PC-9 (cell line): ENCODE data around the gene KIAA0513. TPM values are rescaled to one million over a fixed set of nuclear protein-coding genes. Genes with fewer than 3 reads are reported as not detected.
"Not testable (repeated sequence)": the region's sequence is repeated elsewhere in the genome, so short reads cannot be mapped to it uniquely, and the experiment has no call there.

Experiments
- BruUV-seq: library from RNA; stranded (reverse); fragments of 400-500 nt; replicated peaks from 2 replicates; lab custom pipeline; 2021; lab: Mats Ljungman, UMichigan
- CTCF ChIA-PET: fragments of 300-600 bp; sonication (Branson Sonifier 250); formaldehyde crosslinking; loops from one replicate; lab custom pipeline; 2022; ENCODE audit warnings: antibody characterized with exemption; lab: Charles Lee
- POLR2A ChIA-PET: fragments of 300-600 bp; sonication (Branson Sonifier 250); formaldehyde crosslinking; loops from one replicate; lab custom pipeline; 2022; ENCODE audit warnings: antibody characterized with exemption; ENCODE audit not compliant: unreplicated experiment; lab: Charles Lee
- DNase-seq, 2 experiments: peaks; one replicate each; pipeline versions ENCODE4 v3.0.0 to v3.0.0-alpha.2; 2015 to 2022; ENCODE audit warnings: mixed read lengths in 1 of 2
- H2AFZ ChIP-seq: fragments of 200-600 bp; sonication (generic); 2 replicates; pipeline ENCODE4 v1.8.1; 2017; ENCODE audit warnings: antibody characterized with exemption
- H3F3A ChIP-seq: fragments of 200-600 bp; sonication (generic); 2 replicates; pipeline ENCODE4 v1.8.1; 2017; ENCODE audit warnings: antibody characterized with exemption, mild to moderate bottlenecking, low read depth; ENCODE audit not compliant: insufficient read depth
- H3K27ac ChIP-seq: fragments of 200-600 bp; sonication (generic); 2 replicates; pipeline ENCODE4 v1.6.1; 2016; ENCODE audit warnings: mixed run types
- H3K27me3 ChIP-seq: fragments of 200-600 bp; sonication (generic); 2 replicates; pipeline ENCODE4 v1.6.1; 2016; ENCODE audit warnings: low read depth, mixed run types; ENCODE audit not compliant: insufficient read depth
- H3K36me3 ChIP-seq: fragments of 200-600 bp; sonication (generic); 2 replicates; pipeline ENCODE4 v1.6.1; 2016; ENCODE audit warnings: low read depth, mixed run types
- H3K4me1 ChIP-seq: fragments of 200-600 bp; sonication (generic); replicated peaks from 2 replicates; pipeline ENCODE4 v1.6.1; 2016; ENCODE audit warnings: mixed run types; ENCODE audit not compliant: insufficient read depth
- H3K4me2 ChIP-seq: fragments of 200-600 bp; sonication (generic); 2 replicates; pipeline ENCODE4 v1.6.1; 2017; ENCODE audit warnings: mixed run types
- H3K4me3 ChIP-seq: fragments of 200-600 bp; sonication (generic); 2 replicates; pipeline ENCODE4 v1.6.1; 2016; ENCODE audit warnings: mixed run types
- H3K79me2 ChIP-seq: fragments of 200-600 bp; sonication (generic); 2 replicates; pipeline ENCODE4 v1.6.1; 2017; ENCODE audit warnings: low read depth, mixed run types
- H3K9me2 ChIP-seq: fragments of 200-600 bp; sonication (generic); 2 replicates; pipeline ENCODE4 v1.8.1; 2017; ENCODE audit warnings: mild to moderate bottlenecking; ENCODE audit not compliant: insufficient read depth
- H3K9me3 ChIP-seq: fragments of 200-600 bp; sonication (generic); 2 replicates; pipeline ENCODE4 v1.8.1; 2016; ENCODE audit warnings: low read depth; ENCODE audit not compliant: insufficient read depth
- H4K20me1 ChIP-seq: fragments of 200-600 bp; sonication (generic); 2 replicates; pipeline ENCODE4 v1.8.1; 2017; ENCODE audit not compliant: insufficient read depth
- EZH2 ChIP-seq: fragments of 200-600 bp; sonication (generic); IDR thresholded peaks from 2 replicates; pipeline ENCODE4 v1.8.0; 2017; ENCODE audit warnings: antibody characterized with exemption, low read depth
- intact Hi-C: fragments of 100-400 bp; cut with micrococcal nuclease; formaldehyde crosslinking; loops from one replicate; pipeline ENCODE4 v1.10.0; 2022; ENCODE audit not compliant: unreplicated experiment
- total RNA-seq: library from RNA; stranded (reverse); gene quantifications from 2 replicates; pipeline ENCODE4 v1.2.3, GENCODE V29; 2021
- TF ChIP-seq, protein P1 (sequence below): fragments of 200-600 bp; sonication (generic); conservative IDR thresholded peaks from 2 replicates; pipeline ENCODE4 v1.6.1; 2017; ENCODE audit warnings: mixed run types, antibody characterized with exemption, mild to moderate bottlenecking, moderate library complexity

KIAA0513 gene
- total RNA-seq, 1 experiment from 2014 or later: 4.3 TPM

GRCh38 chr16:85051067-85051581 lies 23.5 kb downstream of the KIAA0513 start:
- Histone ChIP-seq H3K79me2 (no peaks in the 10 kb centered on the region), H3K27ac (no peak overlapping the region), H3K9me3 (no peaks in the 10 kb centered on the region), H3K4me2 (no peak overlapping the region), H3K4me3 (no peak overlapping the region), H3K36me3 (no peaks in the 10 kb centered on the region), H3K9me2 (no peaks in the 10 kb centered on the region), H3K4me1 (peaks cover 16% of the 10 kb centered on the region), H3F3A (peaks cover 7% of the 10 kb centered on the region; the same call in 1 of the 2 replicates), H3K27me3 (no peaks in the 10 kb centered on the region), H2AFZ (no peak overlapping the region), H4K20me1 (no peaks in the 10 kb centered on the region)
- intact Hi-C loops: no loop called here
- BruUV-seq: no TSS peak
- DNase-seq: no peak
- POLR2A ChIA-PET: interaction anchor here (0.6 kb wide), 1 partner anchor 16 kb away, joined by 4 read pairs; no protein-coding TSS in a partner anchor
- TF ChIP-seq, protein P1, sequence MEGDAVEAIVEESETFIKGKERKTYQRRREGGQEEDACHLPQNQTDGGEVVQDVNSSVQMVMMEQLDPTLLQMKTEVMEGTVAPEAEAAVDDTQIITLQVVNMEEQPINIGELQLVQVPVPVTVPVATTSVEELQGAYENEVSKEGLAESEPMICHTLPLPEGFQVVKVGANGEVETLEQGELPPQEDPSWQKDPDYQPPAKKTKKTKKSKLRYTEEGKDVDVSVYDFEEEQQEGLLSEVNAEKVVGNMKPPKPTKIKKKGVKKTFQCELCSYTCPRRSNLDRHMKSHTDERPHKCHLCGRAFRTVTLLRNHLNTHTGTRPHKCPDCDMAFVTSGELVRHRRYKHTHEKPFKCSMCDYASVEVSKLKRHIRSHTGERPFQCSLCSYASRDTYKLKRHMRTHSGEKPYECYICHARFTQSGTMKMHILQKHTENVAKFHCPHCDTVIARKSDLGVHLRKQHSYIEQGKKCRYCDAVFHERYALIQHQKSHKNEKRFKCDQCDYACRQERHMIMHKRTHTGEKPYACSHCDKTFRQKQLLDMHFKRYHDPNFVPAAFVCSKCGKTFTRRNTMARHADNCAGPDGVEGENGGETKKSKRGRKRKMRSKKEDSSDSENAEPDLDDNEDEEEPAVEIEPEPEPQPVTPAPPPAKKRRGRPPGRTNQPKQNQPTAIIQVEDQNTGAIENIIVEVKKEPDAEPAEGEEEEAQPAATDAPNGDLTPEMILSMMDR: no peak
- TF ChIP-seq EZH2: no peak
- CTCF ChIA-PET: no interaction called here

DNA sequence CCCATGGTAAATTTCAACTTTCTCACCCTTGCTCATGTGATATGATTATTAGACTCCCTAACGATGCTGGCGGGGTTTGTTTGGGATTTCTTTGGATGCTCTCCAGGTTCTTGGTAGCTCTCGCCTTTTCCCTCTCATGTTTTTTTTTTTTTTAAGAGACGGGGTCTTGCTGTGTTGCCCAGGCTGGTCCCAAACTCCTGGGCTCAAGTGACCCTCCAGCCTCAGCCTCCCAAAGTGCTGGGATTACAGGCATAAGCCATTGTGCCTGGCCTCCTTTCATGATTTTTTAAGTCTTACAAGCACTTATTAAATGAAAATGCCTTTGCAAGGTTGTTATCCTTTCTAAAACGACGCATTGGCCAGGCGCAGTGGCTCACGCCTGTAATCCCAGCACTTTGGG lies 24.1 kb downstream of the KIAA0513 start:
- BruUV-seq: no TSS peak
- no peak overlapping the region for H3K27ac ChIP-seq
- POLR2A ChIA-PET: interaction anchor here (0.6 kb wide), 1 partner anchor 16 kb away, joined by 4 read pairs; no protein-coding TSS in a partner anchor
- H3F3A ChIP-seq: peaks cover 7% of the 10 kb centered on the region; the same call in 1 of the 2 replicates
- CTCF ChIA-PET: no interaction called here
- H3K27me3 ChIP-seq: no peaks in the 10 kb centered on the region
- H3K4me3 ChIP-seq: no peak overlapping the region
- intact Hi-C loops: no loop called here
- no peak overlapping the region for H2AFZ ChIP-seq
- no peak for DNase-seq
- peaks cover 16% of the 10 kb centered on the region for H3K4me1 ChIP-seq
- no peaks in the 10 kb centered on the region for H3K36me3 ChIP-seq
- no peak overlapping the region for H3K4me2 ChIP-seq
- no peaks in the 10 kb centered on the region for H3K79me2 ChIP-seq
- TF ChIP-seq, protein P1: no peak
- TF ChIP-seq EZH2: no peak
- H3K9me3 ChIP-seq: no peaks in the 10 kb centered on the region
- H4K20me1 ChIP-seq: no peaks in the 10 kb centered on the region
- H3K9me2 ChIP-seq: no peaks in the 10 kb centered on the region

DNA sequence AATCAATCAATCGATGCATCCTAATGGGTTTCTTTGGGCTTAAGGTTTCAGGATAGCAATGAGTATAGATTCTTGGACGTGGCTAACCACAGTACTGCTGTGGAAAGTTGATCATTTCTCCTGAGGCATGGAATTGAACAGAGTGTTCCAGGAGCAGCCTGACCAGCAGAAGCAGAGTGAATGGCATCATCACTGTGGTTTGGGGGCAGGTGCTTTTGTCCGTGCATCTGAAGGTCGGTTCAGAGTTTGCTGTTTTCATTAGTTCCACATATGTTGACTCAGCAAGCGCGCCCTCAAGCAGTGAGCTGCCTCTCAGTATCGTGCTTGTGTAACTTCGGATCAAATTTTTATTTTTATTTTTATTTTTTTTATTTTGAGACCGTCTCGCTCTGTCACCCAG lies 24.9 kb downstream of the KIAA0513 start:
- Histone ChIP-seq H3K4me1 (peaks cover 16% of the 10 kb centered on the region), H2AFZ (no peak overlapping the region), H3K4me2 (no peak overlapping the region), H3K4me3 (no peak overlapping the region), H3K9me3 (no peaks in the 10 kb centered on the region), H3K27ac (no peak overlapping the region), H3K36me3 (no peaks in the 10 kb centered on the region), H3K27me3 (no peaks in the 10 kb centered on the region), H3K9me2 (no peaks in the 10 kb centered on the region), H3K79me2 (no peaks in the 10 kb centered on the region), H4K20me1 (no peaks in the 10 kb centered on the region), H3F3A (peaks cover 7% of the 10 kb centered on the region; the same call in 1 of the 2 replicates)
- ChIA-PET CTCF (no interaction called here), POLR2A (no interaction called here)
- no TSS peak for BruUV-seq
- intact Hi-C loops: no loop called here
- DNase-seq: no peak
- TF ChIP-seq, protein P1: no peak
- TF ChIP-seq EZH2: no peak

GRCh38 chr16:85054321-85054720 lies 26.7 kb downstream of the KIAA0513 start:
- H3K4me2 ChIP-seq, H3K27ac ChIP-seq, DNase-seq, H3K36me3 ChIP-seq, H3K9me2 ChIP-seq, CTCF ChIA-PET, H3K79me2 ChIP-seq, H3K27me3 ChIP-seq, BruUV-seq, intact Hi-C loops, H3K4me3 ChIP-seq, POLR2A ChIA-PET, H3K9me3 ChIP-seq, H3F3A ChIP-seq, H2AFZ ChIP-seq, H4K20me1 ChIP-seq: not testable (repeated sequence)
- H3K4me1 ChIP-seq: peaks cover 16% of the 10 kb centered on the region
